AG09319 (cell line): ENCODE data around the gene GNAZ.

Source experiments
- DNase-seq: peaks from one replicate; pipeline ENCODE4 v3.0.0-alpha.2; 2010; ENCODE audit warnings: low read depth; ENCODE audit errors: extremely low read depth
- TF ChIP-seq, protein P1 (sequence below): IDR thresholded peaks from 2 replicates; pipeline ENCODE4 v1.5.1; 2011; ENCODE audit warnings: low read depth, mild to moderate bottlenecking, inconsistent platforms, low read length, moderate library complexity

Gene GNAZ

DNA sequence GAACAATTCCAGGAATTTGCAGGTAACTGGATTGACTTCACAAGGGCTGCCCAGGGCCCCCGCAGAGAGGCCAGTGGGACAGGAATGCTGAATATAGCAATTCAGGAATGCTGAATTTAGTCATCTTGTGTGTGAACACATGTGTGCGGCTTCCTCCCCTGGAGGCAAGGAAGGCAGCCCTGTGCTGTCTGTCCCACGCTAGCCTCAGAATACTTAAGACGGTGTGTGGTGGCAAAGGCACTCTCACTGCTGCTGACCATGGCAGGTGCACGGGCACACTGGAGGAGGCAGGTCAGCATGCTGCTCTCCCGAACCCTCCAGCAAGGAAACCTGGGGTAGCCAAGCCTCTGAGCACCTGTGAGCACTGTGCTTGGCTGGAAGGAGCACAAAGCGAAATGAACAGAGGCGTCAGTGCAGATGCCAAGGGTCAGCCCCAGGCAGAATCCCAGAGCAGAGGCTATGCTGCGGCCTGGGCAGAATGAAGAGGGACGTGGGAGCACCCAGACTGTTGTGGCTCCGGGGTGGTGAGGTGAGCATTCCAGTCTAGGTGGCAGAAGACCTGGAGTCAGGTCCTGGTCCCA lies 2.7 kb downstream of the GNAZ start:
- DNase-seq, result no peak
- TF ChIP-seq, protein P1, sequence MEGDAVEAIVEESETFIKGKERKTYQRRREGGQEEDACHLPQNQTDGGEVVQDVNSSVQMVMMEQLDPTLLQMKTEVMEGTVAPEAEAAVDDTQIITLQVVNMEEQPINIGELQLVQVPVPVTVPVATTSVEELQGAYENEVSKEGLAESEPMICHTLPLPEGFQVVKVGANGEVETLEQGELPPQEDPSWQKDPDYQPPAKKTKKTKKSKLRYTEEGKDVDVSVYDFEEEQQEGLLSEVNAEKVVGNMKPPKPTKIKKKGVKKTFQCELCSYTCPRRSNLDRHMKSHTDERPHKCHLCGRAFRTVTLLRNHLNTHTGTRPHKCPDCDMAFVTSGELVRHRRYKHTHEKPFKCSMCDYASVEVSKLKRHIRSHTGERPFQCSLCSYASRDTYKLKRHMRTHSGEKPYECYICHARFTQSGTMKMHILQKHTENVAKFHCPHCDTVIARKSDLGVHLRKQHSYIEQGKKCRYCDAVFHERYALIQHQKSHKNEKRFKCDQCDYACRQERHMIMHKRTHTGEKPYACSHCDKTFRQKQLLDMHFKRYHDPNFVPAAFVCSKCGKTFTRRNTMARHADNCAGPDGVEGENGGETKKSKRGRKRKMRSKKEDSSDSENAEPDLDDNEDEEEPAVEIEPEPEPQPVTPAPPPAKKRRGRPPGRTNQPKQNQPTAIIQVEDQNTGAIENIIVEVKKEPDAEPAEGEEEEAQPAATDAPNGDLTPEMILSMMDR, result no peak

DNA sequence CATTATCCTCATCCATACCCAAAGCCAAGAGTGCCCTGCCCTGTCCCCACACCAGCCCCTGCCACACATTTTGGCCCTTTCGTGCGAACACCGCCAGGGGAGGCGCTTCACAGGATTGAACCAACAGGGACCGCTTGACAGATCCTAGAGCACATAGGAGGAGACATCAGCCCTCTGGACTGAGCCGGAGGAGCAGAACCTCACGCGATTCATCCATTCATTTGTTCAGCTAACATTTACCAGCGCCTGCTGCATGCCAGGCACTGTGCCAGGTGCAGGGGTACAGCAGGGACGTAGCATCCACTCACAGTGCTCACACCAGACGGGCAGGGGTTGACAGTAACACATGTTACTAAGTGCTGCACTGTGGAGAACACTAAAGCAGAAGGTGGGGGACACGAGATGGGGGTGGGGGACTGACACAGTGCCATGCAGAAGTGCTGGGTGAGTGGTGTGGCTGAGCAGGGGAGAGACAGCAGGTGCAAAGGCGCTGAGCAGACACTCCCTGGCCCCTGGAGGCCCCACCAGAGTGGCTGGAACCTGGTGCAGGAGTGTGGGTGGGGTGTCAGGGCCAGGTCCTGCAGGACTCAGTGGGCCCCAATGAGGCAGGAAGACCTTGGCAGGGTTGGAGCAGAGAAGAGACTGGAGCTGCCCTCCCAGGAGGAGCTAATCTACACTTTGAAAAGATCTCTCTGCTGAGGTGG lies 3.4 kb downstream of the GNAZ start:
- DNase-seq, result no peak
- TF ChIP-seq, protein P1, result no peak

DNA sequence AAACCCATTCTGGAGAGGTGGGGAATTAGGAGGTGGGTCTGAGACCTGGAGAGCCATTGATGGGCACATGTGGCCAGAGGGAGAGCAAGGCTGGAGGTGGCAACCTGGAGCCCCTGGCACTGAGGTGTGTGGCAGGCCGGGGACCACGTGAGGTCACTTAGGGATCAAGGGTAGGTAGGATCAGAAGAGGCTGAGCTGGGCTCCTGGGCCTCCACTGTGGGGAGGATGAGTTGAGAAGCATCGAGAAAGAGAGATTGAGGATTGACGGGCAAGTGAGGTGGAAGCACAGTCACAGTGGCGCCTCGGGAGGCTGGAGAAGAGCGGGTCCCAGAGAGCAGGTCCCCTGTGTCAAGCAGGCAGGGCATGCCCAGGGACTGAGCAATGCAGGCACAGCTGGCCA lies 4.1 kb downstream of the GNAZ start:
- TF ChIP-seq, protein P1, result no peak
- no peak for DNase-seq

DNA sequence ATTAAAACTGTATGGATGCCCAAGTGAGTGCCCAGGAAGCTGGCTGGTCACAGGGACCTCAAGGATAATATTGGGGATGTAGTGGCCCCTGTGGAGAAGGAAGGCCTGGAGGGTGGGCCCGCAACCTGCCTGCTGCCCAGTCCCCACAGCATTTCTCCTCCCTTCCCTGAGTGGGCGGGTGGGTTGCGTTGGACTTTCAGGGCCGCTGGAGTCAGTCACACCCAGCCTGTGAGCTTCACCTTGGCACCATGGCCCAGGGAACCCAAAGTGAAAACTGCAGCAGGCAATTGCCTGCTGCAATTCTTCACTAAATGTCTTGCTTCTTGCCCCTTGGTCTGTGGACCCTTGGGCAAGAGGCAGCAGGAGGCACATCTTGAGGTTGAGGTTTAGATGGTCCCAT lies 4.7 kb downstream of the GNAZ start:
- no peak for DNase-seq

DNA sequence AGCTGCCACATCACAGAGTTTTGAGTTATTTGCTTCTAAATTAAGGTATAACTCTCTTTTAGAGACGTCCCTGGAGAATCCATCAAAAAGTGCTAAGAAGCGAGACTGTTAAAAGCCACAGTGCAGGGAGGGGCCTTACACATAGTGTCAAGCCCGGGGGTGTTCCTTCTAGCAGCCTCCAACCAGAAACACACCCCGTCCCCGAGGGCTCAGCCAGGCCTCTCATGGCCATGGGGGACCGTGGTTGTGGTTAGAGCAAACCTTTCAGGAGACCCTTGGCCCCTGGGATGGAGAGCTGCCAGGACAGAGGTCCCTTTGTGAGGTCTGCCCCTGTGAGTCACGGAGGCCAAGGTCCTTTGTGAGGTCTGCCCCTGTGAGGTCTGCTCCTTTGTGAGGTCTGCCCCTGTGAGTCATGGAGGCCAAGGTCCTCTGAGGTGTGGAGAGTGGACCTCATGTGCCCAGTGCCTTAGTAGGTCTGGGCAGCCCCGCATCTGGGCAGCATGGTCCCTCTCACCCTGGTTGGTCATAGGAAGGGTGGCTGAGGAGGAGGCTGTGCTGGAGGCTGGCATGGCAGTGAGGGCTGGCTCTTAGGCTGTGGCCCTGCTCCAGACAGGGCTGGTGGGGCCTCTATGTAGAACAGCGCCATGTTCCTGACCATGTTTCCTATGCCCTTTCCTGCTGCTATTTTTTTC lies 5.4 kb downstream of the GNAZ start:
- no peak for DNase-seq
- TF ChIP-seq, protein P1, result no peak

More for the DNA sequence above, 4.7 kb downstream of the GNAZ start:
- TF ChIP-seq, protein P1, result no peak

DNA sequence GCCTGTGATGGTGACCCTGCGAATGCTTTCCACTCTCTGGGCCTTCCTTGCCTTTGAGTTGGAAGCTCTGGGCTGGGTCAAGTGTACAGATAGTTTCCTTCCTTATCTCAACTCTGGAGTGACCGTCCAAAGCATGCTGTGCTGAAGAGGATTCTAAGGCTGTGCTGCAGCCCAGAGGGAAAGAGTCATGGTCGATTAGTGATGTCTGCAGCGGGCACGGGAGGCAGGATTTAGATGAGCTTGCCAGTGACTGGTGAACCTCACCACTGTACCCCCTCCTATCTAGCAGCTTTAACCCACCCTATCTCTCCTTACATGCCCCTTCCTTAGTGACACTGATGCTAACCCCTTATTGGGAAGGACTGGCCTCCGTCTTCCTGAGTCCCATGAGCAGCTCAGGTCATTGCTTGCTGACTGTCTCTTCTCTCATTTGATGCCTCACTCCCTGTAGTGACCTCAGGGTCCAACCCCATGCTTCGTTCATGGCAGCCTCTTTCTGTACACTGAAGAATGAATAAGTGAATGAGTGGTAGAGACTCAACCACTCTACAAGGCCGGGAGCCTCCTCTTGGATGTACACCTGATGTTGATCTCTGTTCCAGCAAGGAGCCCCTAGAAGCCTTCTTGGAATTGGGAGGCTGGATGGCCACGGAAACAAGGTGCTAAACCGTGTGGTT lies 6.7 kb downstream of the GNAZ start:
- TF ChIP-seq, protein P1, result no peak
- no peak for DNase-seq
